Prostate gland (tissue), 2 donors: ENCODE data around the gene EXTL2. TPM values are rescaled to one million over a fixed set of nuclear protein-coding genes. Genes with fewer than 3 reads are reported as not detected.
"Not testable (repeated sequence)": the region's sequence is repeated elsewhere in the genome, so short reads cannot be mapped to it uniquely, and the experiment has no call there.

Source experiments
- DNase-seq: peaks from one replicate; pipeline ENCODE4 v3.0.0-alpha.2; 2019; ENCODE audit warnings: low spot score
- H3K27ac ChIP-seq, 2 donors: fragments of 200-600 bp; sonication (generic); 2 replicates each; pipeline ENCODE4 v1.5.1; 2017 to 2019
- H3K27me3 ChIP-seq: fragments of 200-600 bp; sonication (generic); replicated peaks from 2 replicates; pipeline ENCODE4 v1.5.1; 2019; ENCODE audit not compliant: insufficient read depth
- H3K36me3 ChIP-seq, 2 donors: fragments of 200-600 bp; sonication (generic); 1 replicate in 1 of 2; 2 replicates in 1 of 2; pipeline versions ENCODE4 v1.5.1 to v1.8.1; 2017 to 2019
- H3K4me1 ChIP-seq: fragments of 200-600 bp; sonication (generic); replicated peaks from 2 replicates; pipeline ENCODE4 v1.5.1; 2019
- H3K4me3 ChIP-seq, 2 donors: fragments of 200-600 bp; sonication (generic); 2 replicates each; pipeline ENCODE4 v1.5.1; 2017 to 2019
- H3K9me3 ChIP-seq: fragments of 200-600 bp; sonication (generic); 2 replicates; pipeline ENCODE4 v1.5.1; 2017
- CTCF ChIP-seq, 4 experiments: fragments of 200-600 bp in 2 of 4; fragments of 450-650 bp in 2 of 4; sonication (generic) in 2 of 4; IDR thresholded peaks; 1 replicate in 3 of 4; 2 replicates in 1 of 4; pipeline ENCODE4 v1.5.1; 2016 to 2019; ENCODE audit warnings: antibody characterized with exemption in 4 of 4, mild to moderate bottlenecking in 2 of 4, moderate library complexity in 2 of 4
- POLR2A ChIP-seq: fragments of 450-650 bp; IDR thresholded peaks from one replicate; pipeline ENCODE4 v1.6.1; 2016; ENCODE audit warnings: antibody characterized with exemption, mild to moderate bottlenecking
- POLR2AphosphoS5 ChIP-seq: sonication (generic); formaldehyde crosslinking; IDR thresholded peaks from one replicate; pipeline ENCODE4 v1.6.1; 2017; ENCODE audit warnings: antibody characterized with exemption
- WGBS: methylation state at CpG from one replicate; pipeline ENCODE4 v1.1.5; 2018; 5-methylcytosine and 5-hydroxymethylcytosine counted together
- intact Hi-C: fragments of 100-400 bp; cut with DNase I; formaldehyde crosslinking; loops from one replicate; pipeline ENCODE4 v1.14.2; 2022
- total RNA-seq, 2 donors: library from RNA; depleted of rRNA; stranded (reverse); fragments of >200 nt; gene quantifications; one replicate each; pipeline ENCODE4 v1.1.0, GENCODE V29; 2016

The EXTL2 gene
- total RNA-seq, 2 donors from 2014 or later, result 11.8 to 17.5 TPM

GRCh38 chr1:100941098-100941527 lies 46.5 kb upstream of the EXTL2 start:
- no peak overlapping the region for H3K27ac ChIP-seq
- H3K36me3 ChIP-seq, result no peaks in the 10 kb centered on the region
- H3K27me3 ChIP-seq, result no peaks in the 10 kb centered on the region
- no peak overlapping the region for H3K4me3 ChIP-seq
- intact Hi-C loops, result no loop called here
- H3K4me1 ChIP-seq, result no peaks in the 10 kb centered on the region
- TF ChIP-seq POLR2A, result no peak
- no peak for DNase-seq
- no peaks in the 10 kb centered on the region for H3K9me3 ChIP-seq
- WGBS, result 89% methylated on average over 1 of the region's 1 CpG

- Histone ChIP-seq H3K27me3 (no peaks in the 10 kb centered on the region), H3K36me3 (no peaks in the 10 kb centered on the region), H3K9me3 (no peaks in the 10 kb centered on the region), H3K4me1 (no peaks in the 10 kb centered on the region), H3K4me3 (no peak overlapping the region), H3K27ac (no peak overlapping the region)
- intact Hi-C loops, result no loop called here
- TF ChIP-seq POLR2AphosphoS5, result no peak
- TF ChIP-seq POLR2A, result no peak
- no peak for TF ChIP-seq CTCF (IDR thresholded peaks at IDR 0.05)
- DNase-seq, result no peak
Measured at GRCh38 chr1:100936194-100936967, 41.7 kb upstream of the EXTL2 start.

GRCh38 chr1:100933555-100933954 lies 38.9 kb upstream of the EXTL2 start:
- H3K4me3 ChIP-seq, H3K4me1 ChIP-seq, DNase-seq, intact Hi-C loops, H3K9me3 ChIP-seq, H3K36me3 ChIP-seq, H3K27ac ChIP-seq, H3K27me3 ChIP-seq: not testable (repeated sequence)
- WGBS, result 95% methylated on average over 2 of the region's 2 CpGs

GRCh38 chr1:100931716-100932115 lies 37.1 kb upstream of the EXTL2 start:
- WGBS, result 68% methylated on average over 1 of the region's 1 CpG
- no peaks in the 10 kb centered on the region for H3K36me3 ChIP-seq
- no peak overlapping the region for H3K4me3 ChIP-seq
- intact Hi-C loops, result no loop called here
- TF ChIP-seq POLR2A (no peak), CTCF (IDR thresholded peaks at IDR 0.05) (no peak), POLR2AphosphoS5 (no peak)
- H3K27me3 ChIP-seq, result no peaks in the 10 kb centered on the region
- H3K9me3 ChIP-seq, result no peaks in the 10 kb centered on the region
- no peak for DNase-seq
- H3K27ac ChIP-seq, result no peak overlapping the region
- H3K4me1 ChIP-seq, result peaks cover 8% of the 10 kb centered on the region

DNA sequence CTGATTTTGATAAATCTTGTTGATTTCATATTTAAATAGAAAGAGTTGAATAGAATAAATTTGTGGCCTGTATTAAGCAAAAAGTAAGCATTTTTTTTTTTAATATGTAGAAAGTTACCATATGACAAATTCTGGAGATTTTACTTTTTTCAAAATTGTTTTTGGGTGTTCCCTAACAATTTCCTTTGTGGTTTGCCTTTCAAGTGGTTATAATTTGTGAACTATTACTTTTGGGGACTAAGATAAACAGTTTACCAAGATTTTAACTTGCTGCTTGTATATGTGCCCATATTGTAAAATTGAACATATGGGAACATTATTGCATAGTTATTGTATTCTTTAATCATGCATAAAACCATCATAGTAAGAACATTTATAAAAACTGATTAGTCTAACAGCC lies 35.9 kb upstream of the EXTL2 start:
- Histone ChIP-seq H3K4me3 (no peak overlapping the region), H3K4me1 (peaks cover 8% of the 10 kb centered on the region), H3K27me3 (no peaks in the 10 kb centered on the region), H3K9me3 (no peaks in the 10 kb centered on the region), H3K36me3 (no peaks in the 10 kb centered on the region), H3K27ac (no peak overlapping the region)
- DNase-seq, result no peak
- TF ChIP-seq POLR2A, result no peak
- TF ChIP-seq POLR2AphosphoS5, result no peak
- TF ChIP-seq CTCF (IDR thresholded peaks at IDR 0.05), result no peak
- intact Hi-C loops, result no loop called here

DNA sequence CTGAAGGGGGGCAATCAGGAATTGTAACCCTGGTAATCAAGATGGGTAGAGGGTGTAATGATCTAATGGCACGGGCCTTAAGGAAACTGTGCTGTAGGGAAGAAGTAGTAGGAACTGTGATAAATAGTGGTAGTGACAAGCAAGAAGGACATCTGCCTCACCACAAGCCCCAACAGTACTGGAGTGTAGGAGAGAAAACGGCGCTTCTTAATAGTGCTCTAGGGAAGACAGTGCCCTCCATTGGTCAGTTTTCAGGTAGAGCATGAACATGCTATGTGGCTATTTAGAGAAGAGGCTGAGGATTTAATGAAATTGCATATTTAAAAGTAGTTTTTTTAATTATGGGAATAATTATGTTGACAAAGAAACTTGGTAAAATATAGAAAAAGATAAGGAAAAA lies 33.5 kb upstream of the EXTL2 start:
- TF ChIP-seq POLR2AphosphoS5, result no peak
- no peak for TF ChIP-seq CTCF (IDR thresholded peaks at IDR 0.05)
- no peak for TF ChIP-seq POLR2A
- intact Hi-C loops, result no loop called here
- WGBS, result 84% methylated on average over 3 of the region's 3 CpGs
- H3K36me3 ChIP-seq, result no peaks in the 10 kb centered on the region
- H3K9me3 ChIP-seq, result no peaks in the 10 kb centered on the region
- no peak overlapping the region for H3K27ac ChIP-seq
- no peaks in the 10 kb centered on the region for H3K27me3 ChIP-seq
- no peak overlapping the region for H3K4me3 ChIP-seq
- H3K4me1 ChIP-seq, result peaks cover 8% of the 10 kb centered on the region
- DNase-seq, result no peak
